Measurements from ENCODE around the gene MUC21.

DNA sequence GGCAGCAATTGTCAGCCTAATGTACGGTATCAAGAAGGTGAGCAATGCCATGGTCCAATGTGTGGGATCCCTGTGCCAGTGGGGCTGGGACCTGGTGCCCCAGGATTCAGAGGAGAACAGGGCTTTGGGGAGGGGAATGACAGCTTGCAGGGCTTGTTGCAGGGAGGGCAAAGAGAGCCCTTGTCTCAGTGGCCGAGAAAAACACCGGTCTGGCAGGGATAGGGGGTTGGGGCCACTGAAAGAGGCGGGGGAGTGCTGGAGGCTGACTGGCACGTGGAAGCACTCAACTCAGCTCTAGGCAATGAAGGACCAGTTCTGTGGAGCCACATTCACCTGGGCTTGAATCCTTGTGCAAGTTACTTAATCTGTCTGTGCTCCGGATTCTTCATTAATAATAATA, 46.3 kb upstream of the MUC21 start:
- TF ChIP-seq, protein P1, sequence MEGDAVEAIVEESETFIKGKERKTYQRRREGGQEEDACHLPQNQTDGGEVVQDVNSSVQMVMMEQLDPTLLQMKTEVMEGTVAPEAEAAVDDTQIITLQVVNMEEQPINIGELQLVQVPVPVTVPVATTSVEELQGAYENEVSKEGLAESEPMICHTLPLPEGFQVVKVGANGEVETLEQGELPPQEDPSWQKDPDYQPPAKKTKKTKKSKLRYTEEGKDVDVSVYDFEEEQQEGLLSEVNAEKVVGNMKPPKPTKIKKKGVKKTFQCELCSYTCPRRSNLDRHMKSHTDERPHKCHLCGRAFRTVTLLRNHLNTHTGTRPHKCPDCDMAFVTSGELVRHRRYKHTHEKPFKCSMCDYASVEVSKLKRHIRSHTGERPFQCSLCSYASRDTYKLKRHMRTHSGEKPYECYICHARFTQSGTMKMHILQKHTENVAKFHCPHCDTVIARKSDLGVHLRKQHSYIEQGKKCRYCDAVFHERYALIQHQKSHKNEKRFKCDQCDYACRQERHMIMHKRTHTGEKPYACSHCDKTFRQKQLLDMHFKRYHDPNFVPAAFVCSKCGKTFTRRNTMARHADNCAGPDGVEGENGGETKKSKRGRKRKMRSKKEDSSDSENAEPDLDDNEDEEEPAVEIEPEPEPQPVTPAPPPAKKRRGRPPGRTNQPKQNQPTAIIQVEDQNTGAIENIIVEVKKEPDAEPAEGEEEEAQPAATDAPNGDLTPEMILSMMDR (conservative IDR thresholded peaks at IDR 0.05; ENCODE audit: low read depth, low read length) = no peak
- no peak for TF ChIP-seq EZH2phosphoT487 (IDR thresholded peaks at IDR 0.05; ENCODE audit: borderline replicate concordance, low read length)

Data from PC-3 (cell line).